Lung (tissue), 16 donors: Measurements from ENCODE around the gene YWHAQ. TPM values are rescaled to one million over a fixed set of nuclear protein-coding genes. Genes with fewer than 3 reads are reported as not detected.

Source experiments
- ATAC-seq: fragments of 200-7000 bp; cut with Tn5 transposase; one replicate; pipeline ENCODE4 v1.9.1; 2020; ENCODE audit warnings: moderate number of reproducible peaks; ENCODE audit not compliant: insufficient read depth, low FRiP score
- DNase-seq, 3 donors: peaks; one replicate each; pipeline ENCODE4 v3.0.0-alpha.2; 2013 to 2017
- H3K27ac ChIP-seq, 2 donors: one replicate each; pipeline ENCODE4 v1.5.1; 2013; ENCODE audit warnings: mild to moderate bottlenecking in 2 of 2, moderate library complexity in 2 of 2, control low read depth in 1 of 2, inconsistent platforms in 1 of 2, low read depth in 1 of 2, low read length in 1 of 2
- H3K27me3 ChIP-seq, 3 donors: one replicate each; pipeline ENCODE4 v1.5.1; 2013; ENCODE audit warnings: low read length in 2 of 3; ENCODE audit not compliant: control insufficient read depth in 3 of 3, insufficient read depth in 3 of 3
- H3K36me3 ChIP-seq, 4 donors: one replicate each; pipeline ENCODE4 v1.5.1; 2013; ENCODE audit warnings: low read length in 4 of 4, mild to moderate bottlenecking in 1 of 4, moderate library complexity in 1 of 4; ENCODE audit not compliant: control insufficient read depth in 4 of 4, insufficient read depth in 4 of 4
- H3K4me1 ChIP-seq, 5 donors: one replicate each; pipeline ENCODE4 v1.5.1; 2013; ENCODE audit warnings: low read length in 5 of 5, mild to moderate bottlenecking in 2 of 5, moderate library complexity in 1 of 5; ENCODE audit not compliant: control insufficient read depth in 5 of 5, insufficient read depth in 5 of 5
- H3K4me3 ChIP-seq: one replicate; pipeline ENCODE4 v1.5.1; 2013; ENCODE audit warnings: mild to moderate bottlenecking, control low read depth, moderate library complexity
- H3K9ac ChIP-seq, 2 donors: one replicate each; pipeline ENCODE4 v1.5.1; 2013; ENCODE audit warnings: low read length in 2 of 2, control low read depth in 1 of 2; ENCODE audit not compliant: insufficient read depth in 1 of 2
- H3K9me3 ChIP-seq, 4 donors: one replicate each; pipeline ENCODE4 v1.5.1; 2013; ENCODE audit warnings: low read length in 3 of 4, mild to moderate bottlenecking in 1 of 4, moderate library complexity in 1 of 4; ENCODE audit not compliant: control insufficient read depth in 4 of 4, insufficient read depth in 3 of 4
- WGBS, 2 donors: extraction: QIAGEN DNeasy Blood & Tissue Kit; methylation state at CpG; one replicate each; pipeline ENCODE4 v1.1.7; 2013; 5-methylcytosine and 5-hydroxymethylcytosine counted together
- long read RNA-seq, 5 donors: transcript quantifications; one replicate each; lab custom pipeline, GENCODE V29; 2026
- polyA plus RNA-seq, 2 donors: library from polyadenylated mRNA; stranded (reverse); fragments of 200-250 nt; gene quantifications; one replicate each; pipeline ENCODE4 v1.2.1, GENCODE V29; 2013
- total RNA-seq, 2 donors: library from RNA; depleted of rRNA in 1 of 2; stranded (reverse); fragments of >200 nt in 1 of 2; gene quantifications; one replicate each; pipeline ENCODE4 v1.2.1, GENCODE V29; 2014 to 2021
- TF ChIP-seq, protein P1 (sequence below): IDR thresholded peaks from 2 replicates; pipeline ENCODE4 v1.5.1; 2012; ENCODE audit warnings: mild to moderate bottlenecking; ENCODE audit errors: control extremely low read depth, extremely low read depth
- donor health status: control.
- donor health status: control.
- donor health status: Bipolar disorder and iron deficiency.
- donor health status: healthy.
- donor health status: DM: yes; HTN: yes; CAD: no.

YWHAQ gene
- total RNA-seq (100 to 1,000 TPM; 271 to 275 TPM), polyA plus RNA-seq (100 to 1,000 TPM in 1 of 2 donors, 10 to 100 TPM in 1; 94.6 to 173 TPM)
- long read RNA-seq, donor 1, transcript YWHAQ-201 (6 exons, 2,208 nt): major isoform, 91 of 150 reads
- long read RNA-seq, donor 1, transcript YWHAQ-202 (5 exons, 2,216 nt): minor isoform, 41 of 150 reads
- long read RNA-seq, donor 1, partial matches to known transcripts: 18 of 150 reads
- long read RNA-seq, donor 1, other reads (novel, unspliced or antisense): 0 of 150 reads
- long read RNA-seq, donor 2, transcript YWHAQ-201 (6 exons, 2,208 nt): major isoform, 17 of 34 reads
- long read RNA-seq, donor 2, transcript YWHAQ-202 (5 exons, 2,216 nt): minor isoform, 5 of 34 reads
- long read RNA-seq, donor 2, partial matches to known transcripts: 12 of 34 reads
- long read RNA-seq, donor 2, other reads (novel, unspliced or antisense): 0 of 34 reads
- long read RNA-seq, donor 3, transcript YWHAQ-202 (5 exons, 2,216 nt): minor isoform, 7 of 40 reads
- long read RNA-seq, donor 3, transcript YWHAQ-201 (6 exons, 2,208 nt): major isoform, 33 of 40 reads
- long read RNA-seq, donor 3, partial matches to known transcripts: 0 of 40 reads
- long read RNA-seq, donor 3, other reads (novel, unspliced or antisense): 0 of 40 reads
- long read RNA-seq, donor 4, transcript YWHAQ-201 (6 exons, 2,208 nt): major isoform, 14 of 31 reads
- long read RNA-seq, donor 4, transcript YWHAQ-202 (5 exons, 2,216 nt): minor isoform, 8 of 31 reads
- long read RNA-seq, donor 4, partial matches to known transcripts: 9 of 31 reads
- long read RNA-seq, donor 4, other reads (novel, unspliced or antisense): 0 of 31 reads
- long read RNA-seq, donor 5, transcript YWHAQ-201 (6 exons, 2,208 nt): major isoform, 94 of 124 reads
- long read RNA-seq, donor 5, transcript YWHAQ-202 (5 exons, 2,216 nt): minor isoform, 19 of 124 reads
- long read RNA-seq, donor 5, partial matches to known transcripts: 11 of 124 reads
- long read RNA-seq, donor 5, other reads (novel, unspliced or antisense): 0 of 124 reads

DNA sequence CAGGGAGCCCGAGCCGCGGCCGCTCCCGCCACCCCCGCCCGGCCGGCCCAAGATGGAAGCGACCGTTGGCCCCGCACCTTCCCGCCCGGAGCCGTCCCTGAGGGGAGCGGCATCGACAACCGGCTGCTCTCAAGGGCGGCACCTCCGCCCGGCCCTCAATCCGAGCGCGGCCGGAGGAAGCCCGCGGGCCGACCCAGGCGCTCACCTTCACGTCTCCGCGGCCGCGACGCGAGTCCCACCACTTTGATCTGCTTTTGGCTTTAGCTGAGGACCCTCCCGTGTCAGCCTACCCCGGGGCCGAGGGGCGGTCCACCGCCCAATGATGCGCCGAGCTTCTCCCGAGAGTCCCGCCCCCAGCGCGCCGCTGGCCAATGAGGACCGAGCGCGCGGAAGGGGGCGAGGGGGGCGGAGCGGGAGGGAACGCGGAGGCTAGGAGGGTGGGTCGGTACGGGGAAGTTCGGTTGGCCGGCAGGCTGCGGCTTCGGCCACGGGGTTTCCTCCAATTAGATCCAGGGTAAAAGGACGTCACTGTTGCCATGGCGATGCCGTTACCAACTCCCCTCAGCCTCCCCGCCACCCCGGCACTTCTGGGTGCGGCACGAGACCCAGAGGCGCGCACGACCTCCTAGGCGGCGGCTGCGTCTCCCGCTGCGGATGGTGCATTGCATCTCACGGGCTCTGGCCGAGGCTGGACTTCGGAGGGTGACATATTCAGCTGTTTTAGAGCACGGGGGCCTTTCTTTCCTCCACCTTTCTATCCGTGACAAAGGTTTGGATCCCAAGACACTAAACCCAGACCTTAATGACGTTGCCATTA is at the start of gene YWHAQ:
YWHAQ (minus strand) TSS at position 262 of the 817 bp plus-strand sequence. CDS start 545 bp downstream, outside the sequence.
- TF ChIP-seq, protein P1, sequence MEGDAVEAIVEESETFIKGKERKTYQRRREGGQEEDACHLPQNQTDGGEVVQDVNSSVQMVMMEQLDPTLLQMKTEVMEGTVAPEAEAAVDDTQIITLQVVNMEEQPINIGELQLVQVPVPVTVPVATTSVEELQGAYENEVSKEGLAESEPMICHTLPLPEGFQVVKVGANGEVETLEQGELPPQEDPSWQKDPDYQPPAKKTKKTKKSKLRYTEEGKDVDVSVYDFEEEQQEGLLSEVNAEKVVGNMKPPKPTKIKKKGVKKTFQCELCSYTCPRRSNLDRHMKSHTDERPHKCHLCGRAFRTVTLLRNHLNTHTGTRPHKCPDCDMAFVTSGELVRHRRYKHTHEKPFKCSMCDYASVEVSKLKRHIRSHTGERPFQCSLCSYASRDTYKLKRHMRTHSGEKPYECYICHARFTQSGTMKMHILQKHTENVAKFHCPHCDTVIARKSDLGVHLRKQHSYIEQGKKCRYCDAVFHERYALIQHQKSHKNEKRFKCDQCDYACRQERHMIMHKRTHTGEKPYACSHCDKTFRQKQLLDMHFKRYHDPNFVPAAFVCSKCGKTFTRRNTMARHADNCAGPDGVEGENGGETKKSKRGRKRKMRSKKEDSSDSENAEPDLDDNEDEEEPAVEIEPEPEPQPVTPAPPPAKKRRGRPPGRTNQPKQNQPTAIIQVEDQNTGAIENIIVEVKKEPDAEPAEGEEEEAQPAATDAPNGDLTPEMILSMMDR: no peak
- 1% methylated on average over 54 to 84 of the region's 84 CpGs for WGBS, 2 donors
- ATAC-seq (peak; percentile 96), DNase-seq (peak; percentile 99 to 100 (median 99))
- Histone ChIP-seq H3K4me3 (peak within 1 kb of the TSS; percentile 99), H3K4me1 (peaks cover 0 to 38% (median 9%) of the 10 kb centered on the region in 5 donors), H3K9me3 (no peaks in the 10 kb centered on the region), H3K36me3 (peaks cover 0 to 24% (median 5%) of the 10 kb centered on the region in 4 donors), H3K9ac (peak within 1 kb of the TSS; percentile 69 to 88), H3K27ac (peak within 1 kb of the TSS; percentile 98 to 99), H3K27me3 (no peaks in the 10 kb centered on the region)

DNA sequence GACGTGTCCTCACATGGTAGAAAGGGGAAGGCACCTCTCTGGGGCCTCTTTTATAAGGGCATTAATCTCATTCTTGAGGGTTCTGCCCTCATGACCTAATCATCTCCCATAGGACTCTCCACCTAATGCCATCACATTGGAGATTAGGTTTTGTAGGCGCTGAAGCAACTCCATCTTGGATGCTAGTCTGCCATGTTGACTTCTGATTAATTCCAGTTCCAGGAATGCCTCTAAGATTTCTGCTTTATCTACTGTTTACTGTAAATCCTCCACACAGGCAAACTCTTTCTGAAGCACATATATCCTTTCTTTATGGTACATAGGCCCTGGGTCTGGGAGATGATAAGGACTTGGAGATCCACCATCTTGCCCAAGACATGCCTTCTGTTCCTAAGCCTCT is 49.3 kb upstream of the YWHAQ start:
- H3K4me3 ChIP-seq: no peak overlapping the region
- TF ChIP-seq, protein P1: no peak
- no peaks in the 10 kb centered on the region for H3K36me3 ChIP-seq
- no peaks in the 10 kb centered on the region for H3K4me1 ChIP-seq
- H3K27me3 ChIP-seq: no peaks in the 10 kb centered on the region
- WGBS, 2 donors: 95 to 96% methylated on average over 2 of the region's 2 CpGs
- DNase-seq (no peak), ATAC-seq (no peak)
- no peak overlapping the region for H3K9ac ChIP-seq
- no peak overlapping the region for H3K27ac ChIP-seq
- no peaks in the 10 kb centered on the region for H3K9me3 ChIP-seq

DNA sequence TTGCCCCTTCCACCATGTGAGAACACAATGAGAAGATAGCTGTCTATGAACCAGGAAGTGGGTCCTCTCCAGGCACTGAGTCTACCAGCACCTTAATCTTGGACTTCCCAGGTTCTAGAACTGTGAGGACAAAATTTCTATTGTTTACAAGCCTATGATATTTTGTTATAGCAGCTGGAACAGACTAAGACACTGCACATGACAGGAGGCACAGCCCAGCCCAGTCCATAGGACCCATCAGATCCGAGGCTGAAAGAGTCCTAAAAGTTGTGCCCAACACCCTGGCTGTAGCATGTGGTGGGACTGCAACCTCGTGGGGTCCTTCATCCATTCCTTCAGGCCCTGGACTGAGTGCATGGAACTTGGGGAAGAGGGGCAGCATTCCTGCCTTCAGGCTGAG is 48.4 kb upstream of the YWHAQ start:
- ATAC-seq (no peak), DNase-seq (no peak)
- WGBS, 2 donors: 93 to 94% methylated on average over 2 of the region's 2 CpGs
- TF ChIP-seq, protein P1: no peak
- Histone ChIP-seq H3K27ac (no peak overlapping the region), H3K4me1 (no peaks in the 10 kb centered on the region), H3K36me3 (no peaks in the 10 kb centered on the region), H3K9ac (no peak overlapping the region), H3K9me3 (no peaks in the 10 kb centered on the region), H3K27me3 (no peaks in the 10 kb centered on the region), H3K4me3 (no peak overlapping the region)
